ENCODE data around the gene RAB3GAP2.
"Not testable (repeated sequence)": the region's sequence is repeated elsewhere in the genome, so short reads cannot be mapped to it uniquely, and the experiment has no call there.

The RAB3GAP2 gene

DNA sequence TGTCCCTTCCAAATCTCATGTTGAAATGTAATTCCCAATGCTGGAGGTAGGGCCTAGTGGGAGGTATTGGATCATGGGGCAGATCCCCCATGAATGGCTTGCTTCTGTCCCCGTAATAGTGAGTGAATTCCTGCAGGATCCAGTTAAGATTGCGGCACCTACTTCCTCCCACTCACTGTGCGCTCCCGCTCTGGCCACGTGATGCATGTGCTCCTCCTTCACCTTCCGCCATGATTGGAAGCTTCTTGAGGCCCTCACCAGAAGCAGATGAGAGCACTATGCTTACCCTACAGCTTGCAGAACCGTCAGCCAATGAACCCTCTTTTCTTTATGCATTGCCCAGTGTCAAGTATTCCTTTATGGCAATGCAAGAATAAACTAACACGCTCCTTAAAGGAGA lies 14.9 kb upstream of the RAB3GAP2 start:
- no peak for DNase-seq (ENCODE audit: extremely low read depth in 1 of 2, low read depth in 1 of 2)

- DNase-seq (ENCODE audit: extremely low read depth in 1 of 2, low read depth in 1 of 2): no peak
These were observed 11.4 kb upstream of the RAB3GAP2 start for GRCh38 chr1:220283625-220284024.

DNA sequence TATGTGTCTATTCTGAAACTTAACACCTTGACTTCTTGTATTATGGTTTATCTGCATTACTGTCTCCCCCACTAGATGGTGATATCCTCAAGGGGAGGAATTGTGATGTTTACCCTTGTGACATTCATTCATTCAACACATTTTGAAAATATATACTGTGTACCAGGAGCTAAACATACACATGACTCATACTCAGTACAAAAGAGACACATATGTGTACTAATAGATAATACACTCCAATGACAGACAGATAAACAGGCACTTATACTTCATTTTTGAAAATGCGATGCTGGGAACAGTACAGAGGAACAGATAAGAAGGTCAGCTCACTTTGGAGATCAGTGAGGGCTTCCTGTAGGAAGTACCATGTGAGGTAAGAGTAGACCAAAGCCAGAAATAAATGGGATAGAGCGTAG lies 8.9 kb upstream of the RAB3GAP2 start:
- no peak for DNase-seq (ENCODE audit: extremely low read depth in 1 of 2, low read depth in 1 of 2)

DNA sequence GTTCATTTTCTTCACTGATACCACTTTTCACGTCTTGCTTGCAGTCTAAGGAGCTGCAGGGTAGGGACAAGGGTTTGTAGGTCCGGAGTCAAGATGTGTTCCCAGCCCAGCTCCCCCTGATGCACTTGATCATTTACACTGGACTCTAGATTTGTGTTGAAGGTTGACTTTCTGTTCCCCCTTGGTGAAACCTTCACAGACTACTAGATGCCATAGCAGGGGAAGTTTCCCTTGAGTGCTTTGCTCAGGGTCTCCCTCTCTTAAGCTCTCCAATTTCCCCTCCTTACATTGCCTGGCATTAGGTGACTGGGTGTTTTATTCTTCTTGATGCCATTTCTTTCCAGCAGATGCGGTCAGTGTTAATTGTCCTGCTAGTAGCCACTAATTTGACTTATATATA lies 8.0 kb upstream of the RAB3GAP2 start:
- DNase-seq (ENCODE audit: extremely low read depth in 1 of 2, low read depth in 1 of 2): no peak

GRCh38 chr1:220278991-220279390 lies 6.7 kb upstream of the RAB3GAP2 start:
- DNase-seq (ENCODE audit: extremely low read depth in 1 of 2, low read depth in 1 of 2): no peak

DNA sequence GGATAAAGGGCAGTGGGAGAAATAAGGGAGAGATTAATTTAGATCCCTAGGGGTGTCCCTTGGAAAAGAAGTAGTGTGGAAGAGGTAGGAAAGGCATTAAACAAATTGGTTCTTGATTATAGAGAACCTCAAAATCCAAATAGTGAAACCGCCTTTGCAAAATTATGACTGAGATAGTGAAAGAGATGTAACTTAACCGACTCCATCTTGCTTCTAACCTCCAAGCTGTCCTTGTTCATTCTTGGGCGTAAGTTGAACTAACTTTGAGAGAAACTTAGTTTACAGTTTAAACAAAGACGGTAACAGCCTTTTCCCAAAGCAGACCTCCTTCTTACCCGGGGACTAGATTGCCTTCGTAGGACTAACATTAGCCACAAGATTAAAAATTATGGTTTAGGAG lies 3.2 kb upstream of the RAB3GAP2 start:
- no peak for DNase-seq (ENCODE audit: extremely low read depth in 1 of 2, low read depth in 1 of 2)

DNA sequence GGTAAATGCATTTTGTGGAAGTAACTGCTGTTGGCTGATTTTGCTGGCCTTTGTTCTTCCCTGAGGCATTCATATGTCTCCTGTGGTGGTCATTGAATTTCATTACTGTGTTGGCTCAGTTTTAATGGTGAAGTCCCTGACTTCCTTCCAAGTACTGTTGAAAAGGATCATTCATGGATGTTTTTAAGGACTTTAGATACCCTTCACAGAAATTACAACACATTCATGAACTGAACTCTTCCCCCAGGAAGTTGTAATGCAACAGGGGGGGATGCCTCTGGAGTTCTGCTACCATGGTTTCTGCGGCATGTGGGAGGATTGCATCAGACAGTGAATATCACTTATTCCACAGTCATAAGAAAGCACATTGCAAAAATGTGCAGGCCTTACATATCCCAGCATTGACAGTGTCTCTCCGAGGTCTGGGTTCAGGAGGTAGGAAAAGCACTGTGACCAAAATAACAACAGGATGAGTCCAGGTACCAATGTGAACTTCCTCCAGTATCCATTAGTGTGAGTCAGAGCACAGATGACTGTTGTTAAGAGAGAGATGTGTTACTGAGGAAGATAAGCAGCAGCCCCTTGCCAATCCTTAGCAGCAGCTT lies 2.1 kb upstream of the RAB3GAP2 start:
- DNase-seq (ENCODE audit: extremely low read depth in 1 of 2, low read depth in 1 of 2): no peak

DNA sequence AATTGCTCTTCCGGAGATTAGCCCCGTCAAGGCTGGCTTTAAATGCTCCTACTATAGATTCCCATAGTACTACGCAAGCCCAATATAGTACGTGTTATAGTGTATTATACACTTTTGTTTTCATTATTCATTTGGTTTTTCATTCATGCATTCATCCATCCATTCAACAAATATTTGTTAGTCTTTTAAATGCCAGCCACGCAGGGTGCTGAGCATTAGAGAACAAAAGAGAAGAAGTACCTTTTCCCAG lies 513 bp upstream of the RAB3GAP2 start:
- no peak for DNase-seq (ENCODE audit: extremely low read depth in 1 of 2, low read depth in 1 of 2)

GRCh38 chr1:220271706-220272046 lies 577 bp downstream of the RAB3GAP2 start:
- no peak for DNase-seq (ENCODE audit: extremely low read depth in 1 of 2, low read depth in 1 of 2)

GRCh38 chr1:220269036-220269435 lies 3.2 kb downstream of the RAB3GAP2 start:
- DNase-seq (ENCODE audit: extremely low read depth in 1 of 2, low read depth in 1 of 2): no peak

DNA sequence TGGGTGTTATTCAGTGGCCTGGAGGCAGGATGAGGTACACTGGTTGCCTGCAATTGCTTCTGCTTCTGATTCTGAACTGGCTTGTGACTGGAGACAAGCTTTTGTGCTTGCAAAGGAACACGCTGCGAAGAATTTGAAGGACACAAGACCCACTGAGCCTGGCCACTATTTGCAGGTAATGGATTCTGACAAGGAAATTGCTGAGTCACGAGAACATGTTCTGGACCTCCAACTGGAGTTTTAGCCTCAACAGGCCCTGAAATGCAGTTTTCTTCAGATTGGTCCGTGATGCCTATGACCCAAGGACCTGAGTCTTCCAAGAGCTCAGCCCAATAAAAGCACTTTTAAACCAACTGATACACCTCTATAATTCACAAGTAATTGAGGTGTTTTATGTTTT lies 4.6 kb downstream of the RAB3GAP2 start:
- no peak for DNase-seq (ENCODE audit: extremely low read depth in 1 of 2, low read depth in 1 of 2)

DNA sequence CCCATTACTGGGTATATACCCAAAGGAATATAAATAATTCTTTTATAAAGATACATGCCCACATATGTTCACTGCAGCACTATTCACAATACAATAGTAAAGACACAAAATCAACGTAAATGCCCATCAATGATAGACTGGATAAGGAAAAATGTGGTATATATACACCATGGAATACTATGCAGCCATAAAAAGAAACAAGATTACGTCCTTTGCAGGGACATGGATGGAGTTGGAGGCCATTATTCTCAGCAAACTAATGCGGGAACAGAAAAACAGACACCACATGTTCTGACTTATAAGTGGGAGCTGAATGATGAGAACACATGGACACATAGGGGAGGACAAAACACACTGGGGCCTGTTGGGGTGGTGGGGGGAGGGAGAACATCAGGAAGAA lies 12.0 kb downstream of the RAB3GAP2 start:
- not testable (repeated sequence) for DNase-seq (ENCODE audit: extremely low read depth in 1 of 2, low read depth in 1 of 2)

DNA sequence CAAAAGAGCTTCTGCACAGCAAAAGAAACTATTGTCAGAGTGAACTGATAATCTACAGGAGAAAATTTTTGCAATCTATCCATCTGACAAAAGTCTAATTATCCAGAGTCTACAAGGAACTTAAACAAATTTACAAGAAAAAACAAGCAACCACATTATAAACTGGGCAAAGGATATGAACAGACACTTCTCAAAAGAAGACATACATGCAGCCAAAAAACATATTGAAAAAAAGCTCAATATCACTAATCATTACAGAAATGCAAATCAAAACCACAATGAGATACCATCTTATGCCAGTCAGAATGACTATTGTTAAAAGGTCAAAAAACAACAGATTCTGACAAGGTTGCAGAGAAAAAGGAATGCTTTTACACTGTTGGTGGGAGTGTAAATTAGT lies 12.5 kb downstream of the RAB3GAP2 start:
- DNase-seq (ENCODE audit: extremely low read depth in 1 of 2, low read depth in 1 of 2): not testable (repeated sequence)

DNA sequence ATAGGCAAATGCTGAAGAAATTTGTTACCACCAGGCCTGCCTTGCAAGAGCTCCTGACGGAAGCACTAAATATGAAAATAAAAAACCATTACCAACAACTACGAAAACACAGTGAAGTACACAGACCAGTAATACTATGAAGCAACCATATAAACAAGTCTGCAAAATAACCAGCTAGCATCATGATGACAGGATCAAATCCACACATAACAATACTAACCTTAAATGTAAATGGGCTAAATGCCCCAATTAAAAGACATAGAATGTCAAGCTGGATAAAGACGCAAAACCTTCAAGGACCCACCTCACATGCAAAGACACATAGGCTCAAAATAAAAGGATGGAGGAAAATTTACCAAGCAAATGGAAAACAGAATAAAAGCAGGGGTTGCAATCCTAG lies 16.1 kb downstream of the RAB3GAP2 start:
- not testable (repeated sequence) for DNase-seq (ENCODE audit: extremely low read depth in 1 of 2, low read depth in 1 of 2)

- no peak for DNase-seq (ENCODE audit: extremely low read depth in 1 of 2, low read depth in 1 of 2)
These were observed 17.0 kb downstream of the RAB3GAP2 start for GRCh38 chr1:220255204-220255603.

DNA sequence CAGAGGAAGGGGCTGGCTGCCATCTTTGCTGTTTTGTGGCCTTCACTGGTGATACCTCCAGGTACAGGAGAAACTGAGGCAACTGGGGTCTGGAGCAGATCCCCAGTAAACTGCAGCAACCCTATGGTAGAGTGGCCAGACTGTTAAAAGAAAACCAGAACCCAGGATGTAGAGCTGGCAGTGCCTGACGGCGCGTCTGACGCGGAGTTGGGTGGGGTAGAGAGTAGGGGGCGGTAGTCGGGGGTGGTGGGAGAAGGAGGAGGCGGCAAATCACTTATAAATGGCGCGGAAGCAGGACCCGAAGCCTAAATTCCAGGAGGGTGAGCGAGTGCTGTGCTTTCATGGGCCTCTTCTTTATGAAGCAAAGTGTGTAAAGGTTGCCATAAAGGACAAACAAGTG lies 19.0 kb downstream of the RAB3GAP2 start:
- not testable (repeated sequence) for DNase-seq (ENCODE audit: extremely low read depth in 1 of 2, low read depth in 1 of 2)

- DNase-seq (ENCODE audit: extremely low read depth in 1 of 2, low read depth in 1 of 2): no peak
These were observed 21.0 kb downstream of the RAB3GAP2 start for GRCh38 chr1:220251272-220251671.

- no peak for DNase-seq (ENCODE audit: extremely low read depth in 1 of 2, low read depth in 1 of 2)
These were observed 21.6 kb downstream of the RAB3GAP2 start for GRCh38 chr1:220250681-220251080.

GRCh38 chr1:220249522-220249921 lies 22.7 kb downstream of the RAB3GAP2 start:
- DNase-seq (ENCODE audit: extremely low read depth in 1 of 2, low read depth in 1 of 2): no peak

DNA sequence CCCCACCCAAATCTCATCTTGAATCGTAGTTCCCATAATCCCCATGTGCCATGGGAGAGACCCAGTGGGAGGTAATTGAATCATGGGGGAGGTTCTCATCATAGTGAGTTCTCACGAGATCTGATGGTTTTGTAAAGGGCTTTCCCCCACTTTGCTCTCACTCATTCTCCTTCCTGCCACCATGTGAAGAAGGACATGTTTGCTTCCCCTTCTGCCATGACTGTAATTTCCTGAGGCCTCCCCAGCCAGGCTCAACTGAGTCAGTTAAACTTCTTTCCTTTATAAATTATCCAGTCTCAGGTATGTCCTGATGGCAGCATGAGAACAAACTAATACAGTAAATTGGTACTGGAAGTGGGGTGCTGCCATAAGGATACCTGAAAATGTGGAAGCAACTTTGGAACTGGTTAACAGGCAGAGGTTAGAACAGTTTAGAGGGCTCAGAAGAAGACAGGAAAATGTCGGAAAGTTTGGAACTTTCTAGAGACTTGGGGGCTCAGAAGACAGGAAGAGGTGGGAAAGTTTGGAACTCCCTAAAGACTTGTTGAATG lies 23.5 kb downstream of the RAB3GAP2 start:
- DNase-seq (ENCODE audit: extremely low read depth in 1 of 2, low read depth in 1 of 2): not testable (repeated sequence)

DNA sequence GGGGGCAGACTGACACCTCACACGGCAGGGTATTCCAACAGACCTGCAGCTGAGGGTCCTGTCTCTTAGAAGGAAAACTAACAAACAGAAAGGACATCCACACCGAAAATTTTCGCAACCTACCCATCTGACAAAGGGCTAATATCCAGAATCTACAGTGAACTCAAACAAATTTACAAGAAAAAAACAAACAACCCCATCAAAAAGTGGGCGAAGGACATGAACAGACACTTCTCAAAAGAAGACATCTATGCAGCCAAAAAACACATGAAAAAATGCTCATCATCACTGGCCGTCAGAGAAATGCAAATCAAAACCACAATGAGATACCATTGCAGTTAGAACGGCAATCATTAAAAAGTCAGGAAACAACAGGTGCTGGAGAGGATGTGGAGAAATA lies 26.4 kb downstream of the RAB3GAP2 start:
- DNase-seq (ENCODE audit: extremely low read depth in 1 of 2, low read depth in 1 of 2): not testable (repeated sequence)

- DNase-seq (ENCODE audit: extremely low read depth in 1 of 2, low read depth in 1 of 2): no peak
These were observed 28.3 kb downstream of the RAB3GAP2 start for GRCh38 chr1:220243947-220244346.

DNA sequence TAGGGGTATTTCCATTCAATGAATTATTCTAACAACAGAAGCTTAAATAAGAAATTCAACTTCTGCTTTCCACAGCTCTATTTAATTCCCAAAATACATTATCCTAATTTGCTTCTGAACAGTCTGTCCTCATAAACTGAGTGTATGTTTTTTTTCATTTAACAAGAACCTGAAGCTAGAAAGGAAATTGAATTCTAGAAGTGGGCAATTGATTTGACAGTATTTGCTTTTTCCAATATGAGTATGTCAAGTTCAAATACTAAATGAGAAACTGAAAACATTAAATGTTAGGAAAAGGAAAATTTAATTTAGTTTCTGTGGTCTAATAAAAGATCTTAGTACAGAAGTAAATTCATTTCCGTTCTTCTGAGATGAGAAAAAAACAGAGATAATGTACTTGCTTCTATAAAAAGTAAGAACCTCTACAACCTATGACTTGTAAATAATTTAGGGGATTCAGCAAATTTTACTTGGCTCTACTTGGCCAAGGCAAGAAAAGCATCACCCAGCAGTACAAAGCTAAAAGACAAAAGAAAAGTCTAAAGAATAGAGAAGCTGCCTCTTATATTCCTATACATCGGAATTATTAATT lies 31.1 kb downstream of the RAB3GAP2 start:
- no peak for DNase-seq (ENCODE audit: extremely low read depth in 1 of 2, low read depth in 1 of 2)
